Measurements from ENCODE around the gene LYVE1.

- no peak for TF ChIP-seq CTCF (IDR thresholded peaks at IDR 0.05)
- TF ChIP-seq POLR2A (IDR thresholded peaks at IDR 0.05) = no peak
These were observed 6.5 kb downstream of the LYVE1 start for GRCh38 chr11:10561947-10562346.

Data from adrenal gland (tissue), 5 donors.